ENCODE data around the gene ULBP2. TPM values are rescaled to one million over a fixed set of nuclear protein-coding genes. Genes with fewer than 3 reads are reported as not detected.

ULBP2 gene
- polyA plus RNA-seq, 2 of the 4 experiments (the other 2 are of a cell fraction): 2.7 to 4.5 TPM

GRCh38 chr6:149901444-149902140 lies 40.2 kb upstream of the ULBP2 start:
- peaks cover 19% of the 10 kb centered on the region for H3K4me1 ChIP-seq
- no peak for TF ChIP-seq E2F6 (IDR thresholded peaks at IDR 0.05; ENCODE audit: borderline replicate concordance, low read depth)
- no peak for TF ChIP-seq CBX8 (IDR thresholded peaks at IDR 0.05)
- TF ChIP-seq TFCP2L1 (CRISPR knock-in tag; IDR thresholded peaks at IDR 0.05): no peak
- TF ChIP-seq HDAC2 (IDR thresholded peaks at IDR 0.05): no peak
- no peak for TF ChIP-seq NR3C1 (IDR thresholded peaks at IDR 0.05)
- TF ChIP-seq, protein P1, sequence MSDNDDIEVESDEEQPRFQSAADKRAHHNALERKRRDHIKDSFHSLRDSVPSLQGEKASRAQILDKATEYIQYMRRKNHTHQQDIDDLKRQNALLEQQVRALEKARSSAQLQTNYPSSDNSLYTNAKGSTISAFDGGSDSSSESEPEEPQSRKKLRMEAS (IDR thresholded peaks at IDR 0.05): no peak
- TF ChIP-seq RNF2 (IDR thresholded peaks at IDR 0.05; ENCODE audit: borderline replicate concordance, low read depth): no peak
- no peak for TF ChIP-seq RARB (CRISPR knock-in tag; IDR thresholded peaks at IDR 0.05)
- no peak for TF ChIP-seq EHF (CRISPR knock-in tag; IDR thresholded peaks at IDR 0.05)
- no peak for TF ChIP-seq MYC (IDR thresholded peaks at IDR 0.05; ENCODE audit: borderline replicate concordance, low read length)
- TF ChIP-seq FOSL2 (IDR thresholded peaks at IDR 0.05): no peak
- TF ChIP-seq FOSL2 (CRISPR knock-in tag; IDR thresholded peaks at IDR 0.05): no peak
- TF ChIP-seq PHF8 (IDR thresholded peaks at IDR 0.05; ENCODE audit: borderline replicate concordance, low read depth): no peak
- TF ChIP-seq CBX2 (IDR thresholded peaks at IDR 0.05; ENCODE audit: borderline replicate concordance, low read depth): no peak
- TF ChIP-seq KDM5A (IDR thresholded peaks at IDR 0.05): no peak
- no peak for TF ChIP-seq SMC3 (IDR thresholded peaks at IDR 0.05)
- TF ChIP-seq ZC3H11A (IDR thresholded peaks at IDR 0.05): no peak
- no peak for TF ChIP-seq POLR2A (IDR thresholded peaks at IDR 0.05; ENCODE audit: low read length)
- TF ChIP-seq HMGXB4 (CRISPR knock-in tag; IDR thresholded peaks at IDR 0.05; ENCODE audit: borderline replicate concordance): no peak
- ATAC-seq (no peak), DNase-seq (ENCODE audit: low read depth in 1 of 2, low spot score in 1 of 2) (no peak), FAIRE-seq (no peak)
- WGBS (ENCODE audit: missing lambda C conversion rate): 72% methylated on average over 6 of the region's 6 CpGs
- ChIA-PET CTCF (no interaction called here), POLR2A (no interaction called here)
- H3K4me2 ChIP-seq: no peak overlapping the region
- no peak overlapping the region for H3K27ac ChIP-seq
- H3K9me3 ChIP-seq: no peaks in the 10 kb centered on the region
- H3K4me3 ChIP-seq: no peak overlapping the region

DNA sequence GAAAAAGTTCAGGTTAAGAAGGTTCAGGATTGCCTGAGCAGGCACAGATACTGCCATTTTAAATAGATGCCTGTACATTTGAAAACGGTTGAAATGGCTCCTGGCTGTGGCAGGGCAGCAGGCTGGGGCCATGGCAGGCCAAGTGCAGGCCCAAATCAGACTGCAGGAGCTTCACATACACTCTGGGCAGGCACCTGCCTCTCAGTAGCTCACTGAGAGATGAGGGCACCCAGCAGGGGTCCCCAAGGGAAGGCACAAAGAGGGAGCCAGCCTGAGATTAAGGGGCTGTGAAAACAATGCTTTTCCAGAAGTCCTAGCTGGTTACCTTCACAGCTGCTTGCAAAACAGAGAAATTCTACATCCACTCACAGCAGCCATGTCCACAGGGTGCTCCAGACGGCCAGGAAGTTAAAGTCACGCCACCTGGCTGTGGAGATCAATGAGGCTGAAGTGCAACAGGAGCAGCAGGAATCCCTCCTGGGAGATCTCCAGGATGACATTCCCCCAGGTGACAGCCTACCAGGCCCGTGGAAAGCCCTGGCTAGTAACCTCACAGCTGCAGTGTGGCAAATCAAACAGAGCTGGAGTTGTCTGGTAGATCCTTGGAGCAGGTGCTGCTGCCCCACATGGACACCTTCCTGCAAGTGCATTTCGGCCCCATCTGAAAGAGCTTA lies 37.7 kb upstream of the ULBP2 start:
- DNase-seq (ENCODE audit: low read depth in 1 of 2, low spot score in 1 of 2): no peak
- no peak for TF ChIP-seq ESRRA (IDR thresholded peaks at IDR 0.05; ENCODE audit: borderline replicate concordance, low read length)
- no peak for ATAC-seq
- peaks cover 7% of the 10 kb centered on the region; the same call in 1 of the 3 replicates for H3K9me3 ChIP-seq
- 54% methylated on average over 5 of the region's 5 CpGs for WGBS (ENCODE audit: missing lambda C conversion rate)
- ChIA-PET POLR2A (no interaction called here), CTCF (interaction anchor here (1.3 to 3.6 kb wide), 5 partner anchors 10 to 69 kb away, joined by 3 to 13 read pairs (median 9); partner anchors contain the start of gene LRP11)
- H3K4me1 ChIP-seq: no peaks in the 10 kb centered on the region
- H3K4me2 ChIP-seq: no peak overlapping the region
- H3K4me3 ChIP-seq: no peak overlapping the region
- no peak for FAIRE-seq
- H3K27ac ChIP-seq: no peak overlapping the region; a peak in 1 of 6 replicates

- FAIRE-seq (no peak), ATAC-seq (no peak), DNase-seq (ENCODE audit: low read depth in 1 of 2, low spot score in 1 of 2) (no peak)
- H3K4me2 ChIP-seq: no peak overlapping the region
- no peak overlapping the region for H3K27ac ChIP-seq
- peaks cover 7% of the 10 kb centered on the region; the same call in 1 of the 3 replicates for H3K9me3 ChIP-seq
- CTCF ChIA-PET: interaction anchor here (1.1 to 3.6 kb wide), 7 partner anchors 8 to 112 kb away, joined by 3 to 13 read pairs (median 4); partner anchors contain the start of gene LRP11
- no peak for TF ChIP-seq NFE2L2 (conservative IDR thresholded peaks at IDR 0.05; ENCODE audit: low read length)
- TF ChIP-seq, protein P2, sequence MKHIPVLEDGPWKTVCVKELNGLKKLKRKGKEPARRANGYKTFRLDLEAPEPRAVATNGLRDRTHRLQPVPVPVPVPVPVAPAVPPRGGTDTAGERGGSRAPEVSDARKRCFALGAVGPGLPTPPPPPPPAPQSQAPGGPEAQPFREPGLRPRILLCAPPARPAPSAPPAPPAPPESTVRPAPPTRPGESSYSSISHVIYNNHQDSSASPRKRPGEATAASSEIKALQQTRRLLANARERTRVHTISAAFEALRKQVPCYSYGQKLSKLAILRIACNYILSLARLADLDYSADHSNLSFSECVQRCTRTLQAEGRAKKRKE (CRISPR knock-in tag; IDR thresholded peaks at IDR 0.05; ENCODE audit: low read depth): no peak
- no peak overlapping the region for H3K4me3 ChIP-seq
- WGBS (ENCODE audit: missing lambda C conversion rate): 84% methylated on average over 10 of the region's 13 CpGs
- no peaks in the 10 kb centered on the region for H3K4me1 ChIP-seq
- POLR2A ChIA-PET: no interaction called here
These were observed 37.0 kb upstream of the ULBP2 start for GRCh38 chr6:149904661-149905370.
